ENCODE measurements around the gene ZNF746. TPM values are rescaled to one million over a fixed set of nuclear protein-coding genes. Genes with fewer than 3 reads are reported as not detected.

The ZNF746 gene
- total RNA-seq, 2 donors from 2014 or later = 12.2 to 14.5 TPM

DNA sequence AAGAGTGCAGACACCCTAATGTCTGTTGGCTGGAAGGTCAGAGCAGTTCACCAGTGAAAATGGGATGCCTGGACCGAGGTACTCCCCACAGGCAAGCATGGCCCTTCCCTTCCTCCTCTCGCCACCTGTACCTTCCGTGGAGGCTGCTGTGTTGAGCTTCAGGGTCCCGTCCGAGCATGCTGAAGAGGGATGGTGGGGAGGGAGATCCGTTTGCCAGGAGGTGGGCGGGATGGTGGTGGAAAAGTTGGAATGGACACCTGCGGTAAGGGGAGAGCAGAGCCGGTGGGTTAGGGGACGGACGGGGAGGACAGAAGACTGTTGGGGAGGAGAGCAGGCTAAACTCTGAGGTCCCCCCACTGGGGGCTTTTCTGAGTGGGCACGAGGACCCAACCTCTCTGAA is 20.8 kb downstream of the ZNF746 start:
- intact Hi-C loops (cut with DNase I) = no loop called here
- H3K4me3 ChIP-seq = no peak overlapping the region
- H3K4me1 ChIP-seq = no peaks in the 10 kb centered on the region
- H3K9ac ChIP-seq (ENCODE audit: low read depth in 2 of 2, low read length in 2 of 2) = no peak overlapping the region
- H3K27me3 ChIP-seq = no peaks in the 10 kb centered on the region
- no peak for DNase-seq
- H3K27ac ChIP-seq = no peak overlapping the region
- TF ChIP-seq CTCF (IDR thresholded peaks at IDR 0.05) = no peak
- H3K9me3 ChIP-seq = no peaks in the 10 kb centered on the region
- H3K36me3 ChIP-seq = peaks cover 3% of the 10 kb centered on the region

DNA sequence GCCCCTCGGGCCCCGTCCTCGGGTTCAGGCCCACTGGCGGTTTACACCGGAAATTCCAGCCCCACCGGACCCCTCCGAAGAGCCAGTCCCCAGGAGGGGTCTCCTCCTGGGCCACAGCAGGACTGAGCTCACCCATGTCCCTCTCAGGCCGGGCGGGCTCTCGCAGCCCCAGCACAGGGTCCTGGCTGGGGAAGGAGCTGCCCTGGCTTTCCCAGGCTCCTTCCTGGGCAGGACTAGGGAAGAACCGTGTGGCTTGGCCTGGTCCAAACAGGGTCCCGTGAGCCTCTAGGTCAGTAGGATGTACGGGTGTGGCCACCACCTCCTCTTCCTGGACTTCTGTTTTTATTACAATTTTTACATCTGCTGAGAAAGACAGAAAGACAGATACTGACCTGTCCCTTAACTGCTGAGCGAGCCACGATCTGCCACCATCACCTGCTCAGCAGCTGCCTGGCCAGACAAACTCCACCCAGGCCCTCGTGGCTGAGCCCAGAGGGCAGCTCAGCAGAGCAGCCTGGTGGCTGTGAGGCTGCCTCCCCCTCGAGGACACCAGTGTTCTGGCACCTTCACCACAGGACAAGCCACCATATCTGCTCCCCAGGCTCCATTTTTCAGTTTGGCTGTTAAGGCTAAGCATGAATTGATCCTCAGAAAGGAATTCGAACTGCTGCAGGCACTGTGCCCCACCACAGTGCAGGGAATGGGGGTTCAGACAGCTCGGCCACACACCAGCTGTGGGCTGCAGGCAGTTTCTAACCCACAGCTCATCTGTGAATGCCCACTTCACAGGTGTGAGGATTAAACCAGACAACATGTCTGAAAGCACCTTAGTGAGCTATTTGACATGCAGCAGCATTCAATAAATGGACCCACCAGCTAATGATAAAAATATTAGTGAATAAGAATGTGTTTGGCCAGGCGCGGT is 22.2 kb downstream of the ZNF746 start:
- intact Hi-C loops (cut with DNase I) = no loop called here

DNA sequence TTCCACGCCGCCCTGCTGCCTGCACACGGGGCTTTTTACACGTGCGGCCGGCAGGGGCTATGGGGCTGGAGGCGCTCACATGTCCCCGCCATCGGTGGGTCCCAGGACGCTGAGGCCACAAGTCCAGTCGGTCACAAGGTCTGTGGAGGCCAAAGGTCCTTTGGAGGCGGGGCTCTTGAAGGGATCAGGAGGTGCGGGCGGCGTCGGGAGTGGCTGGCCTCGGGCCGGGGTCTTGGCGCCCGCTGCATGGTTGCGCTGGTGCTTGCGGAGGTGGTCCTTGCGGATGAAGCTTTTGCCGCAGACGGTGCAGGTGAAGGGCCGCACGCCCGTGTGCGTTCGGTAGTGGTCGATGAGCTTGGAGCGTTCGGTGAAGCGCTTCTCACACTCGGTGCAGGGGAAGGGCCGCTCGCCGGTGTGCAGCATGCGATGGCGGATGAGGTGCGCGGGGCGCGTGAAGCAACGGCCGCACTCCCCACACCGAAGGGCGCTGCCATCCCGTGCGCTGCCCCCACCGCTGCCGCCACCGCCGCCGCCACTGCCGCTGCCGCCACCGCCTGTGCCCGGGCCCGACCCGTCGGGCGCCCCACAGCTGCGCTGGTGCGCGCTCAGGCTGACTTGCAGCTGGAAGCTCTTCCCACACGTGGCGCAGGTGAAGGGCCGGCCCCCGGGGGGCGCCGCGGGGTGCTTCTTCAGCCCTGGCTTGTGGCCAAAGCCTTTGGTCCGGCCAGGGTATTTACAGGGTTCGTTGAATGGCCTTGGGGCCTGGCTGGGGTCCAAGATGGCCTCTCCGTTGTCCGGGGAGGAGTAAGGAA is 23.1 kb downstream of the ZNF746 start:
- Histone ChIP-seq H3K27me3 (no peaks in the 10 kb centered on the region), H3K4me3 (no peak overlapping the region), H3K9ac (ENCODE audit: low read depth in 2 of 2, low read length in 2 of 2) (no peak overlapping the region), H3K9me3 (no peaks in the 10 kb centered on the region), H3K36me3 (peaks cover 3% of the 10 kb centered on the region), H3K4me1 (no peaks in the 10 kb centered on the region), H3K27ac (no peak overlapping the region)
- no peak for DNase-seq
- no peak for TF ChIP-seq CTCF (IDR thresholded peaks at IDR 0.05)
- intact Hi-C loops (cut with DNase I) = no loop called here

More for the DNA sequence above, 22.2 kb downstream of the ZNF746 start:
- Histone ChIP-seq H3K27me3 (no peaks in the 10 kb centered on the region), H3K9ac (ENCODE audit: low read depth in 2 of 2, low read length in 2 of 2) (no peak overlapping the region), H3K4me1 (no peaks in the 10 kb centered on the region), H3K36me3 (peaks cover 3% of the 10 kb centered on the region), H3K4me3 (no peak overlapping the region), H3K9me3 (no peaks in the 10 kb centered on the region), H3K27ac (no peak overlapping the region)
- TF ChIP-seq CTCF (IDR thresholded peaks at IDR 0.05) = no peak
- no peak for DNase-seq

- no peaks in the 10 kb centered on the region for H3K9me3 ChIP-seq
- intact Hi-C loops (cut with DNase I) = no loop called here
- H3K36me3 ChIP-seq = peaks cover 3% of the 10 kb centered on the region
Measured at GRCh38 chr7:149473251-149473650, 24.4 kb downstream of the ZNF746 start.

More at GRCh38 chr7:149473251-149473650, 24.4 kb downstream of the ZNF746 start:
- no peak overlapping the region for H3K4me3 ChIP-seq
- H3K4me1 ChIP-seq = no peaks in the 10 kb centered on the region
- no peaks in the 10 kb centered on the region for H3K27me3 ChIP-seq
- DNase-seq = no peak
- H3K9ac ChIP-seq (ENCODE audit: low read depth in 2 of 2, low read length in 2 of 2) = no peak overlapping the region
- no peak overlapping the region for H3K27ac ChIP-seq
- no peak for TF ChIP-seq CTCF (IDR thresholded peaks at IDR 0.05)
